GDM1 (cell line): Measurements from ENCODE around the gene SOAT1.

Experiments
- DNase-seq: peaks from one replicate; lab custom pipeline; 2025; lab: John Stamatoyannopoulos, UW

Gene SOAT1

DNA sequence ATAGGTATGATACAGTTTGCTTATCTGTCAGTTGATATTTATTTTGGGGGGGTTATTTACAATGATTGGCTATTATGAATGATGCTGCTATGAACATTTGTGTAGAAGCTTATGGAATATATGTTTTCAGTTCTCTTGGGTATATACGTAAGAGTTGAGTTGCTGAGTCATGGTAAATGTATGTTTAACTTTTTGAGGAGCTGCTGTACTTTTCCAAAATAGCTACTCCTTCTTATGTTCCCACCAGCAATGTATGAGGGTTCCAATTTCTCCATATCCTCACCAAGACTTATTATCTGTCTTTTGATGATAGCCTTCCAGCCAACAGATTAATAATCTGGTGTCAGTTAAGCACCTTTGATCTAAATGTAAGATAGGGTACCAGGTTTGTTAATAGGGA, 11.9 kb downstream of the SOAT1 start:
- DNase-seq = no peak

DNA sequence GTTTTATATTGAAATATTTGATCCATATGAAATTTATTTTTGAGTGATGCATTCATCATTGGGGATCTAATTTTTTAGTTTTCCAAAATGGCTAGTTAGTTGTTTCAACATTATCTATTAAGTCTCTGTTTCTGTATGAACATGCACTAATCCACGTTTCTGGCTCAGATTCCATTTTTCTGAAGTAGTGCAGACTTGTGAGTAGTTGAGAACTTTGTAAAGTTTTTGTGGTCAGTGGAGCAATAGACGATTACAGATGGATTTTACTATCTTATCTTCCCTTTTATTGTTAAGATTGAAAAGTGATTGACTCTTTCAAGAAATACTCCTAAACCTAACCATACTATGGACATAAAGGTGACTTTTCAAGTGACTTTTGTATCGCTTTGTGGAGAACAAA, 16.7 kb downstream of the SOAT1 start:
- no peak for DNase-seq

DNA sequence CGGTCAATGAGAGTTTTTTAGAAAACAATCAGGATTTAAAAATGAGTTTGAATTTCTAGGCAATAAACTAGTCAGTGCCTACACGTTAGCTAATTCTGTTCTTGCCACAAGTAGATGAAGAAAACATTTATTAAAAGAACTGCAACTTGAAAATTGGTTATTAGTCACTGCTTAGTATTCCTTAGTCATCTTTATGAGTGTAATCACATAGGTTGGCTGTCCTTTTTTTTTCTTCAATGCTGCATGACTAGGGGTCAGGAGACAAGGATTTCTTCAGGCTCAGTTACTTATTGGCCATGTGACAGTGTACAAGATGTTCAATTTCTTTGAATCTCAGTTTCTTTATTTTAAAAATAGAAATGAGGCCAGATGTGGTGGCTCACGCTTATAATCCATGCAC, 17.1 kb downstream of the SOAT1 start:
- DNase-seq = no peak

DNA sequence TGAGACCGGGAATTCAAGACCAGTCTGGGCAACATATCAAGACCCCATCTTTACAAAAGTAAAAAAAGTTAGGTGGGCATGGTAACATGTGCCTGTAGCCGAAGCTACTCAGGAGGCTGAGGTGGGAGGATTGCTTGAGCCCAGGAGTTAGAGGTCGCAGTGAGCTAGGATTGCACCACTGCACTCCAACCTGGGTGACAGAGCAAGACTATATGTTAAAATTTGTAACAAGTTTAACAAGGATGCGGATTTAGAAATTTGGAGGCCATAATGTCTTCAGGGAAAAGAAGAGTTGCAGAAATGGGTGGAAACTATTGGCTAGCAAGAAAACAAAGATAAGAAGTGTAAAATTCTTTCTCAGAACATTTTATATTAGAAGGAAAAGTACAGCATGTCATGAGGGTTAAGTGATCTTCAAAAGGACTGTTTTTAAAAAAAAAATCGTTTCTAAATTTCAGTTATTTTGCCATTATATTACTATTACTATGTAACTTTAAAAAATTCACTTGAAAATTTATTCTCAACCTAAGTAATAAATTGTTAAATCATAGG, 17.6 kb downstream of the SOAT1 start:
- DNase-seq = no peak

DNA sequence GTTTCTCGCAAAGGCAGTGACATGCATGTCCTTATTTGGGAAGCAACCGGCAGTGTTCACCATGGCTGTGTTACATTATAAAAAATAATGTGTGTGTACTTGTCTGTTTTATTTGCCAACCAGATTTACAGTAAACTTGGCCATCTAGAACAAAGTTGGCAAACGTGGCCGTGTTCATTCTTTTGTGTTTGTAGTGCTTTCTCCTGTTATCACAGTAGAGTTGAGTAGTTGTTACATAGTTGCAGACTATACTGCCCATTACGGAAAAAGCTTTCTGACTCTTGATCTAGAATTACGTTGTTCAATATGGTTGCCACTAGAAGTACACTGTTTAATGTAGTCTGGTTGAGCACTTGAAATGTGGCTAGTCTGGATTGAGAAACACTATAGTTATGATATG, 19.4 kb downstream of the SOAT1 start:
- no peak for DNase-seq

DNA sequence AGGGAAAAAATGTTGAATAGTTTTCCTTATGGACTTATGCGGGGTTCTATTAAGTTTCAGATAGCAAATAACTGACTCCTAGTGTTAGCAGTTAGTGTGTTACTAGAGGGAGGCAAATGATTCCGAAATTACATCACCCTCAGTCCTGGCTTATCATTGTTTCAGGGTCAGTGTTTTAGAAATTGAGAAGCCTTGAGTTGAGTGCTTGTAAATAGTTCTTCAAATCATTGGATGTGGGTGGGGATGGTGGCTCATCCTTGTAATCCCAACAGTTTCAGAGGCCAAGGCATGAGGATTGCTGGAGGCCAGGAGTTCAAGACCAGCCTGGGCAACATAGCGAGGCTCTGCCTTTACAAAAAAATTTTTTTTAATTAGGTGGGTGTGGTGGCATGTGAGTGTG, 21.3 kb downstream of the SOAT1 start:
- no peak for DNase-seq

DNA sequence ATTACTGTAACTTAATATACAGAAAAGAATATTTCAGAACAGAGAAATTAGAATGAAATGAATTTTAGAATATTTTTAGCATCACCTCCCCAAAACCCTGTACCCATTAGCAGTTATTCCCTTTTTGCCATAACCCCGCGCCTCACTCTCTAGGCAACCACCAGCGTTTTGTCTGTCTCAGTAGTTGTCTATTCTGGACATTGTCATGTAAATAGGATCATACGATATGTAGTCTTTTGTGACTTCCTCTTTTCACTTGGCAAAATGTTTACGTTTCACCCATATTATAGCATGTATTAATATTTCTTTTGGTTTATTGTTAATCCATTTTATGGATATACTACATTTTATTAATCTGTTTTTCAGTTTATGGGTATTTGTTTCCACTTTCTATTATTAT, 24.9 kb downstream of the SOAT1 start:
- DNase-seq = no peak

DNA sequence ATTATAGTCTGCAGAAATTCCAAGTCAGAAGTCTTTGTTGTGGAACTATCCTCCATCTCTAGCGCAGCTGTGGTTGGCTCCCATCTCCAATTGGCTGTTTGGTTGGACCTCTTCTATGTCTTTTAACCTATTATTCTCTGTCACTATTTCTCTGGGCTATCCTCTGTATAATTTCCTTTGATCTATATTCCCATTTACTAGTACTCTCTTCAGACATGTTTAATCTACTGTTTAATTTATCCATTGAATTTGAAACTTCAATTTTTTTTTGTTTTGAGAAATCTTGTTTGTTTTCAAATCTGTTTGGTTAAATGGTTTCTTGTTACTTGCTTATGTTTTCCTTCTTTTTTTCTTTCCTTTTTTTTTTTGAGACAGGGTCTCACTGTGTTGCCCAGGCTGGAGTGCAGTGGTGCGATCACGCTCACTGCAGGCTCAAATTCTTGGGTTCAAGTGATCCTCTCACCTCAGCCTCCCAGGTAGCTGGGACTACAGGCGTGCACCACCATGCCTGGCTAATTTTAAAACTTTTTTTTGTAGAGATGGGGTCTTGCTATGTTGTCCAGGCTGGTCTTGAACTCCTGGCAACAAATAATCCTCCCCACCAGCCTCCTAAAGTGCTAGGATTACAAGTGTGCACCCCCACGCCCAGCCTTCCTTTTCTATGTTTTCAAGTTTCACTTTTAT, 28.1 kb downstream of the SOAT1 start:
- DNase-seq = no peak

DNA sequence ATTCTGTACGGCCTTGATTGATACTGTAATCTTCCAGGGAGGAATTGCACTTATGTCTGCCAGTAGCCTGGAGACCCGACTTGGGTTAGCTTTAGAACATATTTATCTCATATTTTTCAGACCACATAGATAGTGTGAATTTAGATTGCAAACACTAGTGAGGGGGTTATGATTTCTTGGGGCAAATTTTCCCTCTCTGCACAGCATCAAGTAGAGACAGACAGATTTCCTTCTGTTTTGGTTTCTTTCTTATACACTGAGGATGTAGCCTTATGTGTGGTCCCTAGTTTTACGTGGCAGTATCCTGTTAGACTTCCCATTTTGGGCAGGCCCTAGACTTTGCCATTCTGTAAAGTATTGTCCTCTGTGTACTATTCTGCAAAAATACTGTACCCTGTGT, 29.0 kb downstream of the SOAT1 start:
- DNase-seq = no peak

DNA sequence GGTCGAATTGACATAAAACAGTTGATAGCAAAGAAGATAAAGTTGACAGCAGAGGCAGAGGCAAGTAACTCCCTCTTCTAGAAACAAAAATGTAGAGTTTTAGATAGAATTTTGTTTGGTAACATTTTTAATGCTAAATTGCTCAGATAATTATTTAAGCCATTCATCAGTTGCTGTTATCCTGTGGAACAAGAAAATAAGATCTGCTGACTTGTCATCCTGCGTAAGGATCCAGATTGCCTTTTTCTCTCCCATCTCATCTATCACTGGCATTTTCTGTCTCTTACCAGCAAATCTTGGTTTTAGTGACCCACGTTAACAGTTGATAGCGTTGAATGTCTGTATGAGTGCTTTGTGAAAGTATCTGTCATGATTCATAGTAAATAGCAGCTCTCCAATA, 29.8 kb downstream of the SOAT1 start:
- no peak for DNase-seq

DNA sequence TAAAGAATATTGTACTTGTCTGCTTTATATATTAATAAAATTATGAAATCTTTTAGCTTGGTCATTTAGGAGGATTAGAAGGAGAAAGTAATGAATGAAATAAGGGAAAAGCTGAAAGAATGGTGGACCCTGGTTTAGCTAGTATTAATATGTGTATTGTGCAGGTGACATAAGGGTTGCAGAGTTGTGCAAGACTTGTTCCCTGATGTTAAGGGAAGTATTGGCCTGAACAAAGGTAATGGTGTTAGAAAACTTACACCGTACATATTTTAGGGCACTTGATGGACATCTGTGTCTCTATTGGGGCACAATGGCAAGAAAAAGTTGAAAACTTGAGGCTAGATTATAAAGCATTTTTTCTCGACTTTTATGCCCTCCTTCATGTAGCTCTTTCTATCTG, 32.2 kb downstream of the SOAT1 start:
- no peak for DNase-seq

DNA sequence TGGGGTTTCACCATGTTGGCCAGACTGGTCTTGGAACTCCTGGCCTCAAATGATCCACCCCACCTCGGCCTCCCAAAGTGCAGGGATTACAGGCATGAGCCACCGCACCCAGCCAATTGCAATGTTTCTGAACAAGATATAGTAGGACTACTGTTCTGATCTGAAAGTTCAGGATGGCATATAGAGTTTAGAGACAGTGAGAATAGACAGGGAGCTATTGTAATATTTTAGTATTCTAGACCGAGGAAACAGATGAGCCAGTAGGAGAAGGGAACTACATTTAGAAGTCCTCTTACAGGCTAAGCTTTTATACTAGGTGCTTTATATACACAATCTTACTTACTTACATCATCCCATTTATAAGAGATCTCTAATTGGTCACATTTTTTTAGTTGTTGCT, 33.1 kb downstream of the SOAT1 start:
- no peak for DNase-seq

DNA sequence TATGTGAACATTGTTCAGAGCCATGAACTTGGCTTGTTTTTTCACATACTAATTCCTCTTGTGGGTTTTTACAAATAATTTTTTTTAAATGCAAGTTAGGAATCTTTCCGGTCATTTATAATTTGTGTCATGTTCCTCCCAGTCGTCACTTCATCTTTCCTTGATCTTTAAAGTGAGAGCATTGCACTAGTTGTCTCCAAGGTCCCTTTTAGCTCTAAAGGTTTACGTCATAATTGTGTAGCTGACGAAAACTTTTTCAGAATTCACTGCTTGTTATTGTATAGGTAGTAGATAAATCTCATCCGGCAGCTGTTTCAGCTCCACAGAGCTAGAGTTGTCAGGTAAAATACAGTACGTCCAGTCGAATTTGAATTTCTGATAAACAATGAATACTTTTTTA, 33.6 kb downstream of the SOAT1 start:
- DNase-seq = no peak

DNA sequence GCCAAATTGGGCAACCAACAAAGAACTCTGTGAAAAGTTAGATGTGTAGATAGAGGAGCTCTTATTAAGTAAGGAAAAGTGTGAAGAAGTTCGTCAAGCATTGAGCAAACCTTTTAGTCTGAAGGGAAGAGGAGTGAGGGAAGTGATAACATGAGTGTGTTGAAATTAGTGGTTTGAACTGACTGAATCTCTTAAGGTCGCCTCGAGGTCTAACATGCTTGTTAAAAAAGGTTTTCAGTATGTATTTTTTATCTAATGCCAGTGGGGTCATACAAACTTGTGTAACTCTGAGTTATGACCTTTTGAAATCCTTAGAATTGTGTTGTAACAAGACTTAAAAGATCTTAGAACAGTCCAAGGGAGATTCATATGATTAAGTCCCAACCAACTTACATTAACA, 34.1 kb downstream of the SOAT1 start:
- no peak for DNase-seq

DNA sequence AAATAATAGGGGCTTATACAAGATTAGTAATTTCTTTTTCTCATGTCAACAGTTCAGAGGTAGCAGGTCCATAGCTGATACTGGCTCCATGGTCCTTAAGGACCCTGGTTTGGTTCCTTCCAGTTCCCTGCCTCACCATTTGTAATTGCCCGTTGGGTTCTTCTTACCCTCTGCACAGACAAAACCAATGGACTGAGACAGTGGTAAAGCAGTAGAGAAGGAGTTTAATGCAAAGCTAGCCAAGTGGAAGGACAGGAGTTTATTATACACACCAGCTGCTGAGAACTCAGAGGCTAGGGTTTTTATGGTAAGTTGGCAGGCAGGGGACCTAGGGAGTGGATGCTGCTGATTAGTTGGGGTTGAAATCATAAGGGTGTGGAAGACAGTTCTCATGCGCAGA, 36.3 kb downstream of the SOAT1 start:
- DNase-seq = no peak

DNA sequence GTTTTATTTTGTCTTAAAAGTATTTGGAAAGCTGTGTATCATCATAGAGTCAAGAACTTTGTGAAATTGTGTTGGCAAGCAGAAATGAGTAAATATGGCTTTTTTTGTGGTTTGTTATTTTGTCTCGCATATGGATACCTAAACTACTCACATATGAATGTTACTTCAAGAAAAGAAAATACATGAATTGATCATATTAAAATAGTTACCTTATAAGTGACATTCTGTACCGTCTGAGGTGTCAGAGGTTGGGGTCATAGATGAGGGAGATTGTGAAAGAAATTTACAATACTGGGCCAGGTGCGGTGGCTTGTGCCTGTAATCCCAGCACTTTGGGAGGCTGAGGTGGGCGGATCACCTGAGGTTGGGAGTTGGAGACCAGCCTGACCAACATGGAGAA, 40.8 kb downstream of the SOAT1 start:
- DNase-seq = no peak

DNA sequence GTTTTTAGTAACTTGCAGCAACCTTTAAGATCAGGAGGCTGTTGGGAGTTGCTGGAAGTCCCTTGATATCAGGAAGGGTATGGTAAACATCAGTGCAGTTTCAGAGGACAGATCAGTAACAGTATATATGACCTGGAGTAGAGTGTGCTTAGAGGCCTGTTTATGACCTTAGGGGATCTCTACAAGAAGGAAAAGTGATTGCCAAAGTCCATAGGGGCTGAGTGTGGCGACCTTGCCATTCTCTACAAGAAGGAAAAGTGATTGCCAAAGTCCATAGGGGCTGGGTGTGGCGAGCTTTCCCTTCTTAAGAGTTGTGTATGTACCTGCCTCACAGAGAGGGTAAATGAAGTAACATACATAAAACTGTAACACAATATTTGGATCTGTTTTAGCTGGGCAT, 43.7 kb downstream of the SOAT1 start:
- no peak for DNase-seq

DNA sequence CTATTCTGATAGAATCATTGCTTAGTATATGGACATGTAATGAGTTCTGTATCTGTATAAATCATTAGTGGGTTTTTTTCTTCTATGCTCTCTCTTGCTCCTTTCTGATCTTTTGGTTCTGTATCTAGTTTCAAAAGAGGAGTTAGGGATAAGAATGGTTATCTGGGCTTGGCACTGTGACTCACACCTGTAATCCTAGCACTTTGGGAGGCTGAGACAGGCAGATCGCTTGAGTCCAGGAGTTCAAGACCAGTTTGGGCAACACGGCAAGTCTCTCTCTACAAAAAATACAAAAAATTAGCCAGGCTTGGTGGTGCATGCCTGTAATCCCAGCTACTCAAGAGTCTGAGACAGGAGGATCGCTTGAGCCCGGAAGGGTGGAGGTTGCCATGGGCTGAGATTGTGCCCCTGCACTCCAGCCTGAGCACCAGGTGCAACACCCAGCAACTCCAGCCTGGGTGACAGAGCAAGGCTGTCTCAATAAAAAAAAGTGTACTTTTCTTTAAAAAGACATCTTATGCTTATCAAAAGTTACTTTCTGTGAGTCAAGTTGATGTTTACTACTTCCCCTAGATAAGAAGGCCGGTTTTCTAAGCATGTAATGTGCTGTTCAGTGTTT, 44.5 kb downstream of the SOAT1 start:
- DNase-seq = no peak

DNA sequence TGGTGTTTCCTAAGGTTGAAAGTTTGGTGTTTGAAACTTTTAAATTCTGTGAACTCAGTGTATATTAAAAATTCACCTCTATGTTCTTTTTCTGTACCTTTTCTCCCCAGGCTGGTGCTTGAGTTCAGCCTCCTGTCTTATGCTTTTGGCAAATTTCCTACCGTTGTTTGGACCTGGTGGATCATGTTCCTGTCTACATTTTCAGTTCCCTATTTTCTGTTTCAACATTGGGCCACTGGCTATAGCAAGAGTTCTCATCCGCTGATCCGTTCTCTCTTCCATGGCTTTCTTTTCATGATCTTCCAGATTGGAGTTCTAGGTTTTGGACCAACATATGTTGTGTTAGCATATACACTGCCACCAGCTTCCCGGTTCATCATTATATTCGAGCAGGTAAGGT, 47.3 kb downstream of the SOAT1 start:
- DNase-seq = no peak

DNA sequence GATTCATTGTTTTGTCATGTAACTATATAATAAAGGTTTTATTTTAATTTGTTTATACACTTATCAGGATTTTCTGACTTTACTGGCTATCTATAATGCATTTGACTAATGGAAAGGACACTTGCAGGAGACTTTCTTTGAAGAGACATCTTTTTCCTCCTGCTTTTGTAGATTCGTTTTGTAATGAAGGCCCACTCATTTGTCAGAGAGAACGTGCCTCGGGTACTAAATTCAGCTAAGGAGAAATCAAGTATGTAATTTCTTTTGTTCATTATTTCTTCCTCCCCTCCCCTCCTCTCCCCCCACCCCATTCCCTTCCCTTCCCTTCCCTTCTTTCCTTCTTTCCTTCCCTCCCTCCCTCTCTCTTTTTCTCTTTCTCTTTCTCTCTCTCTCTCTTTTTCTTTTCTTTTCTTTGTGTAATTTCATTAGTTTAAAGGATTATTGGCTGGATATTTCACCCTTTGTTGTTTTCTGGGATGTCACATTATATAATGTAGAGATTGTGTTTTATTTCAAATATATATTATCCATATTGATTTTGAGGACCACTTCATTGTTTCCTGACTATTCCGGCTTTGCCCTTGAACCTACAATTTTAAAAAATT, 48.4 kb downstream of the SOAT1 start:
- no peak for DNase-seq

DNA sequence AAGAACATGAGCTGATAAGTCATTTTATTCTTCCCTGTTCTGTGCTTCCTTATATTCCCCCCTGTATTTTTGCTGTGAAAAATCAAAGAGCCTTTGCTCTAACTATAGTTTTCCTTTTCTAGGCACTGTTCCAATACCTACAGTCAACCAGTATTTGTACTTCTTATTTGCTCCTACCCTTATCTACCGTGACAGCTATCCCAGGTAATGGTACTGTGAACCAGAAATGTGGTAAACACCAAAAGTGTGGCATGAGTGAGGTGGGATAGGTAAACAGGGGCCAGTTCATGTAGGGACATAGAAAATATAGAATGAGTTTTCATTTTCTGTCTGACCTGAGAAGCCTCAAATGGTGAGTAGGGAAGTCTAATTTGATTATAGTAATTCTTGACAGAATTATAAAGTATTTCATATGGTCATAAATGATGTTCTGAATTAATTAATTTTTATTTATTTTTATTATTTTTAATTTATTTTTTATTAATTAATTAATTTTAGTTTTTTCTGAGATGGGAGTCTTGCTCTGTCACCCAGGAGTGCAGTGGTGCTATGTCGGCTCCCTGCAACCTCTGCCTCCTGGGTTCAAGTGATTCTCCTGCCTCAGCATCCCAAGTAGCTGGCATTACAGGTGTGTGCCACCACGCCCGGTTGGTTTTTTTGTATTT, 49.3 kb downstream of the SOAT1 start:
- no peak for DNase-seq

DNA sequence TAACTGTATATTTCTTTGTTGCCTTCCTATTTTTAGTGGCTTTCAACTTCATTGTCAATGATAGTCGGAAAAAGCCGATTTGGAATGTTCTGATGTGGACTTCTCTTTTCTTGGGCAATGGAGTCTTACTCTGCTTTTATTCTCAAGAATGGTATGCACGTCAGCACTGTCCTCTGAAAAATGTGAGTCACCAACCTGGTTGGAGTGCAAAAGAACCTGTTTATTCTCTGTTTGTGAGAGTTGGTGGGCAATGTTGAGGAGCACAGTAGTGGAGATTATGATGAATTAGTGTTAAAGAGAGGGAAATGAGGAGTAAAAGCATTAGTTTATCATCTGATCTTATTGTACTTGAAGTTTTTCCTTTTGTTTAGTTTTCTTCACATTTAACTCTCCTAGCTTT, 57.7 kb downstream of the SOAT1 start:
- DNase-seq = no peak

DNA sequence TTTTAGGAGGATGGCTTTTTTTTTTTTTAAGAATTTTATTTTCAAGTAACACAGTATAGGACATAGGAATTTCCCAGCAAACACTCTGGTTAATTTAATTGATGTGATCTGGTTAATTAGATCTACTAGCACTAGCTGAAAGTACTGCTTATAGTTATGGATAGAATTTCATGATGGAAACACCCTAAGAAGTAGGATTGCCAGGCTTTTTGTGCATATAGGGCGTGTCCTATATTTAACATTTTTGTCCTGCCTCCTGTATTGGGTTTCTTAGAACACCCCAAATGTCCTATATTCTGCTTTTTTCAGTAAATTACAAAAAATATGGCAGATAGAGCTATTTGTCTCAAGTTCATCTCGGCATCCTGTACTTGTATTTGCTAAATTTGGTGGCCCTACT, 58.6 kb downstream of the SOAT1 start:
- no peak for DNase-seq
